ENCODE data around the gene CEP128. TPM values are rescaled to one million over a fixed set of nuclear protein-coding genes. Genes with fewer than 3 reads are reported as not detected.

CEP128 gene
- total RNA-seq, 2 experiments from 2014 or later: 71.9 to 137 TPM

- CTCF ChIA-PET (ENCODE audit: unreplicated experiment): no interaction called here
- BruUV-seq (replicated peaks): no TSS peak
Measured at GRCh38 chr14:80577599-80577998, 363.9 kb downstream of the CEP128 start.

GRCh38 chr14:80576401-80576800, 365.1 kb downstream of the CEP128 start:
- no peaks in the 10 kb centered on the region for H3K79me2 ChIP-seq (ENCODE audit: insufficient read depth, low read depth, low read length)
- no TSS peak for BruUV-seq (replicated peaks)
- no peak overlapping the region for H3K4me3 ChIP-seq (ENCODE audit: low read depth, low read length, poor library complexity, severe bottlenecking)
- H3K9me2 ChIP-seq (ENCODE audit: insufficient read depth, low read length): no peaks in the 10 kb centered on the region
- no peak overlapping the region for H3K4me2 ChIP-seq (ENCODE audit: low read length)
- intact Hi-C loops (cut with micrococcal nuclease; ENCODE audit: unreplicated experiment): no loop called here
- H3K9me3 ChIP-seq (ENCODE audit: low read length): no peaks in the 10 kb centered on the region
- CTCF ChIA-PET (ENCODE audit: unreplicated experiment): no interaction called here
- H4K20me1 ChIP-seq (ENCODE audit: insufficient read depth, low read length): no peaks in the 10 kb centered on the region
- no peak overlapping the region for H2AFZ ChIP-seq (ENCODE audit: low read length)
- POLR2A ChIA-PET: no interaction called here
- no peak overlapping the region for H3K27ac ChIP-seq (ENCODE audit: low read depth, low read length, poor library complexity, severe bottlenecking)
- no peaks in the 10 kb centered on the region for H3K36me3 ChIP-seq (ENCODE audit: insufficient read depth, low read length)
- TF ChIP-seq CTCF (conservative IDR thresholded peaks at IDR 0.05; ENCODE audit: low read length) (no peak), EZH2phosphoT487 (IDR thresholded peaks at IDR 0.05; ENCODE audit: borderline replicate concordance, low read depth, low read length) (no peak)
- no peaks in the 10 kb centered on the region for H3K4me1 ChIP-seq (ENCODE audit: insufficient read depth, low read length, poor library complexity, severe bottlenecking)
- no peak for DNase-seq (ENCODE audit: low spot score)

More at GRCh38 chr14:80577599-80577998, 363.9 kb downstream of the CEP128 start:
- Histone ChIP-seq H3K4me1 (ENCODE audit: insufficient read depth, low read length, poor library complexity, severe bottlenecking) (no peaks in the 10 kb centered on the region), H3K9me3 (ENCODE audit: low read length) (no peaks in the 10 kb centered on the region), H3K27ac (ENCODE audit: low read depth, low read length, poor library complexity, severe bottlenecking) (no peak overlapping the region), H3K9me2 (ENCODE audit: insufficient read depth, low read length) (no peaks in the 10 kb centered on the region), H3K79me2 (ENCODE audit: insufficient read depth, low read depth, low read length) (no peaks in the 10 kb centered on the region), H2AFZ (ENCODE audit: low read length) (no peak overlapping the region), H3K4me2 (ENCODE audit: low read length) (no peak overlapping the region), H4K20me1 (ENCODE audit: insufficient read depth, low read length) (no peaks in the 10 kb centered on the region), H3K36me3 (ENCODE audit: insufficient read depth, low read length) (no peaks in the 10 kb centered on the region), H3K4me3 (ENCODE audit: low read depth, low read length, poor library complexity, severe bottlenecking) (no peak overlapping the region)
- TF ChIP-seq EZH2phosphoT487 (IDR thresholded peaks at IDR 0.05; ENCODE audit: borderline replicate concordance, low read depth, low read length) (no peak), CTCF (conservative IDR thresholded peaks at IDR 0.05; ENCODE audit: low read length) (no peak)
- intact Hi-C loops (cut with micrococcal nuclease; ENCODE audit: unreplicated experiment): no loop called here
- no peak for DNase-seq (ENCODE audit: low spot score)
- POLR2A ChIA-PET: interaction anchor here (0.6 to 1.3 kb wide), 2 partner anchors 9 to 10 kb away, joined by 3 to 4 read pairs; no protein-coding TSS in a partner anchor

- TF ChIP-seq EZH2phosphoT487 (IDR thresholded peaks at IDR 0.05; ENCODE audit: borderline replicate concordance, low read depth, low read length) (no peak), CTCF (conservative IDR thresholded peaks at IDR 0.05; ENCODE audit: low read length) (no peak)
- Histone ChIP-seq H3K36me3 (ENCODE audit: insufficient read depth, low read length) (no peaks in the 10 kb centered on the region), H3K4me1 (ENCODE audit: insufficient read depth, low read length, poor library complexity, severe bottlenecking) (no peaks in the 10 kb centered on the region), H3K9me2 (ENCODE audit: insufficient read depth, low read length) (no peaks in the 10 kb centered on the region), H3K9me3 (ENCODE audit: low read length) (no peaks in the 10 kb centered on the region), H3K79me2 (ENCODE audit: insufficient read depth, low read depth, low read length) (no peaks in the 10 kb centered on the region), H3K4me2 (ENCODE audit: low read length) (no peak overlapping the region), H3K4me3 (ENCODE audit: low read depth, low read length, poor library complexity, severe bottlenecking) (no peak overlapping the region), H2AFZ (ENCODE audit: low read length) (no peak overlapping the region), H3K27ac (ENCODE audit: low read depth, low read length, poor library complexity, severe bottlenecking) (no peak overlapping the region), H4K20me1 (ENCODE audit: insufficient read depth, low read length) (no peaks in the 10 kb centered on the region)
- ChIA-PET POLR2A (interaction anchor here (0.5 kb wide), 1 partner anchor 92 kb away, joined by 3 read pairs; no protein-coding TSS in a partner anchor), CTCF (ENCODE audit: unreplicated experiment) (no interaction called here)
- intact Hi-C loops (cut with micrococcal nuclease; ENCODE audit: unreplicated experiment): no loop called here
- no peak for DNase-seq (ENCODE audit: low spot score)
- BruUV-seq (replicated peaks): no TSS peak
Measured at GRCh38 chr14:80575763-80576162, 365.8 kb downstream of the CEP128 start.

Data from OCI-LY7 (cell line).